Heart left ventricle (tissue), 16 donors: ENCODE data around the gene IL1R2. TPM values are rescaled to one million over a fixed set of nuclear protein-coding genes. Genes with fewer than 3 reads are reported as not detected.

Source experiments
- ATAC-seq, 4 donors: fragments of 200-7000 bp; cut with Tn5 transposase; one replicate each; pipeline ENCODE4 v1.9.1; 2020 to 2022; ENCODE audit warnings: moderate library complexity in 4 of 4, mild to moderate bottlenecking in 3 of 4, moderate number of reproducible peaks in 1 of 4
- DNase-seq, 5 donors: peaks; one replicate each; pipeline ENCODE4 v3.0.0-alpha.2; 2020
- H3K27ac ChIP-seq, 12 donors: fragments of 200-600 bp; sonication (generic) in 4 of 12; one replicate each; pipeline versions ENCODE4 v1.5.0 to v1.8.0; 2016 to 2022; ENCODE audit warnings: mild to moderate bottlenecking in 2 of 12
- H3K27me3 ChIP-seq, 9 donors: fragments of 200-600 bp; sonication (generic) in 2 of 9; one replicate each; pipeline versions ENCODE4 v1.5.1 to v1.8.0; 2016 to 2022; ENCODE audit warnings: mild to moderate bottlenecking in 3 of 9
- H3K36me3 ChIP-seq, 9 donors: fragments of 200-600 bp; sonication (generic) in 2 of 9; one replicate each; pipeline versions ENCODE4 v1.5.0 to v1.8.0; 2018 to 2022; ENCODE audit warnings: mild to moderate bottlenecking in 2 of 9
- H3K4me1 ChIP-seq, 12 donors: fragments of 200-600 bp; sonication (generic) in 4 of 12; one replicate each; pipeline versions ENCODE4 v1.5.0 to v1.8.0; 2016 to 2022; ENCODE audit warnings: mild to moderate bottlenecking in 3 of 12
- H3K4me3 ChIP-seq, 12 donors: fragments of 200-600 bp; sonication (generic) in 4 of 12; one replicate each; pipeline versions ENCODE4 v1.5.0 to v1.8.0; 2017 to 2022; ENCODE audit warnings: mild to moderate bottlenecking in 9 of 12, moderate library complexity in 4 of 12
- H3K9me3 ChIP-seq, 12 donors: fragments of 200-600 bp; sonication (generic) in 4 of 12; one replicate each; pipeline versions ENCODE4 v1.5.0 to v1.8.0; 2016 to 2022; ENCODE audit warnings: mild to moderate bottlenecking in 1 of 12
- POLR2A ChIP-seq, 2 donors: fragments of 450-650 bp; IDR thresholded peaks; one replicate each; pipeline ENCODE4 v1.6.1; 2017; ENCODE audit warnings: antibody characterized with exemption in 2 of 2, mild to moderate bottlenecking in 2 of 2, moderate library complexity in 2 of 2
- WGBS, 4 donors: extraction: QIAGEN DNeasy Blood & Tissue Kit in 2 of 4; methylation state at CpG; one replicate each; pipeline versions ENCODE4 v1.1.5 to v1.1.7; 2013 to 2018; 5-methylcytosine and 5-hydroxymethylcytosine counted together
- intact Hi-C, 10 donors: fragments of 100-400 bp; cut with DNase I; formaldehyde crosslinking; loops; one replicate each; pipeline versions ENCODE4 v1.11.1 to v1.14.2; 2022
- polyA plus RNA-seq, 2 donors: library from polyadenylated mRNA; stranded (reverse); fragments of 200-250 nt; gene quantifications; one replicate each; pipeline ENCODE4 v1.2.3, GENCODE V29; 2013
- total RNA-seq, 9 donors: library from RNA; depleted of rRNA in 2 of 9; stranded (reverse); fragments of >200 nt in 2 of 9; fragmentation: NEBNext Ultra II Directional in 3 of 9; extraction: Animal tissue kit (Norgen Biotek cat#: 25700) in 3 of 9; gene quantifications; one replicate each; pipeline versions ENCODE4 v1.1.0 to v1.2.4, GENCODE V29; 2016 to 2023
- TF ChIP-seq, protein P1 (sequence below), 12 donors: fragments of 200-600 bp; sonication (generic) in 4 of 12; IDR thresholded peaks; one replicate each; pipeline versions ENCODE4 v1.5.0 to v1.8.0; 2018 to 2022; ENCODE audit warnings: antibody characterized with exemption in 12 of 12, mild to moderate bottlenecking in 5 of 12
- donor health status: ischemic (EF 13 %, LVEDD 7.1; RV severe dilation, severe dysfunction).
- donor health status: healthy with polysubstance abuse.
- donor health status: DM: no; HTN: yes; CAD: no.
- donor health status: DM: no; HTN: no; CAD: no.
- donor health status: ischemic (EF 25% LVEDD 6.9; RV normal size, moderate dysfunction).
- donor health status: ischemic (EF 25% LVEDD 5.7; RV mildly dilated, moderate dysfunction).
- donor health status: healthy.
- donor health status: DM: yes; HTN: yes; CAD: no.
- donor health status: ischemic (EF 35%, LVEDD 5.7; RV mildly dilated, moderate dysfunction).
- donor health status: nonischemic (EF 11% LVEDD 7.7; RV severe dilation, severe dysfunction).
- donor health status: DM: yes; HTN: yes; CAD: no.
- donor health status: PGD.
- donor health status: ischemic (EF 29% LVEDD 5.4; RV normal size, mild dysfunction).
- donor health status: nonischemic (EF 23%, LVEDD 6.1; RV moderate dilation, normal function).

The IL1R2 gene
- total and polyA plus RNA-seq, 11 donors = 0.77 to 8.0 (median 2.1) TPM; not detected in 3

DNA sequence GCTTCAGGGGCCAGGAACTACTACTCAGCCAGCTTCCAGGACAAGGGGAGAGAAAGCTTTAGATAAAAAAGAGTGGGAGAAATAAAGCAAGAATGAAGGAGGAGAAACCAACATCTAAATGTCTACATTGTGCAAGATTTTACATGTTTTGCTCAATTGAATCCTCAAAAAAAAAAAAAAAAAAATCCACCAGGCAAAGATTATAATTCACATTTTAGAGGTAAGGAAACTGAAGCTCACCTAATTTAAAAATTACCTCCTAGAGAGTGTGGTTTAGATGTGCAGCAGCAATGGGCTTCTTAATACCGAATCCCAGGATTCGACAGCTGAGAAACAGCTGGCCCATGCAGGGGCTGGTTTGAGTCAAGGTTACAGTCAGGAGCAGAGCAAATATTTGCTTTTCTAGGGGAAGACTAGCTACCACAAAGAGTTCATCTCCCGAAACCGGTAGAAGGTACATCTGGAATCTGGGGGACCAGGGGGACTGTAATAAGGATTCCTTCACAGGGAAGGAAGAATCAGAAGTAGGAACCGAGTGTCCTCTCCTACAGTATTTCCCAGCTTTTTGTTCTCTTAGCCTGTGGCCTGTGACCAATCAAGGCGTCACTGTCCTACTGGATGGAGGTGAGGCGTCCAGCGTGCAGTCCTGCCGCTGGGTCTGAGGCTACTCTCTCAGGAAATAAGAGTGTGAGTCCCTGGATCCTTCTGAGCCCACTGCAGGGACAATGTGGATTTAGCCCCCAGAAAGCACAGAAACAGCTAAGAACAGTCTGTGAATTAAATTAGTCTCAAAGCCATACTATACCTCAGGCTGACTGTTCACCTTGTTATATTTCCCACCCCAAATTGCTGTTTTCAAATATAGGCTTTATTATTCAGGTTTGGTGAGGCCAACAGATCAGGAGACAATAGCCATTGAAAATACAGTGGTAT, 42.3 kb downstream of the IL1R2 start:
- Histone ChIP-seq H3K27me3 (no peaks in the 10 kb centered on the region), H3K27ac (peak overlapping the region in 11 of 12 donors; percentile 24 to 92 (median 65)), H3K36me3 (no peaks in the 10 kb centered on the region), H3K4me3 (no peak overlapping the region), H3K9me3 (no peaks in the 10 kb centered on the region), H3K4me1 (peaks cover 0 to 56% (median 18%) of the 10 kb centered on the region in 12 donors)
- 68 to 83% (median 77%) methylated on average over 9 of the region's 9 CpGs for WGBS, 4 donors
- TF ChIP-seq, protein P1, sequence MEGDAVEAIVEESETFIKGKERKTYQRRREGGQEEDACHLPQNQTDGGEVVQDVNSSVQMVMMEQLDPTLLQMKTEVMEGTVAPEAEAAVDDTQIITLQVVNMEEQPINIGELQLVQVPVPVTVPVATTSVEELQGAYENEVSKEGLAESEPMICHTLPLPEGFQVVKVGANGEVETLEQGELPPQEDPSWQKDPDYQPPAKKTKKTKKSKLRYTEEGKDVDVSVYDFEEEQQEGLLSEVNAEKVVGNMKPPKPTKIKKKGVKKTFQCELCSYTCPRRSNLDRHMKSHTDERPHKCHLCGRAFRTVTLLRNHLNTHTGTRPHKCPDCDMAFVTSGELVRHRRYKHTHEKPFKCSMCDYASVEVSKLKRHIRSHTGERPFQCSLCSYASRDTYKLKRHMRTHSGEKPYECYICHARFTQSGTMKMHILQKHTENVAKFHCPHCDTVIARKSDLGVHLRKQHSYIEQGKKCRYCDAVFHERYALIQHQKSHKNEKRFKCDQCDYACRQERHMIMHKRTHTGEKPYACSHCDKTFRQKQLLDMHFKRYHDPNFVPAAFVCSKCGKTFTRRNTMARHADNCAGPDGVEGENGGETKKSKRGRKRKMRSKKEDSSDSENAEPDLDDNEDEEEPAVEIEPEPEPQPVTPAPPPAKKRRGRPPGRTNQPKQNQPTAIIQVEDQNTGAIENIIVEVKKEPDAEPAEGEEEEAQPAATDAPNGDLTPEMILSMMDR (IDR thresholded peaks at IDR 0.05) = no peak
- TF ChIP-seq POLR2A (IDR thresholded peaks at IDR 0.05) = no peak
- intact Hi-C loops = no loop called here
- no peak for DNase-seq
- peak in 1 of 4 donors; percentile 51 for ATAC-seq

DNA sequence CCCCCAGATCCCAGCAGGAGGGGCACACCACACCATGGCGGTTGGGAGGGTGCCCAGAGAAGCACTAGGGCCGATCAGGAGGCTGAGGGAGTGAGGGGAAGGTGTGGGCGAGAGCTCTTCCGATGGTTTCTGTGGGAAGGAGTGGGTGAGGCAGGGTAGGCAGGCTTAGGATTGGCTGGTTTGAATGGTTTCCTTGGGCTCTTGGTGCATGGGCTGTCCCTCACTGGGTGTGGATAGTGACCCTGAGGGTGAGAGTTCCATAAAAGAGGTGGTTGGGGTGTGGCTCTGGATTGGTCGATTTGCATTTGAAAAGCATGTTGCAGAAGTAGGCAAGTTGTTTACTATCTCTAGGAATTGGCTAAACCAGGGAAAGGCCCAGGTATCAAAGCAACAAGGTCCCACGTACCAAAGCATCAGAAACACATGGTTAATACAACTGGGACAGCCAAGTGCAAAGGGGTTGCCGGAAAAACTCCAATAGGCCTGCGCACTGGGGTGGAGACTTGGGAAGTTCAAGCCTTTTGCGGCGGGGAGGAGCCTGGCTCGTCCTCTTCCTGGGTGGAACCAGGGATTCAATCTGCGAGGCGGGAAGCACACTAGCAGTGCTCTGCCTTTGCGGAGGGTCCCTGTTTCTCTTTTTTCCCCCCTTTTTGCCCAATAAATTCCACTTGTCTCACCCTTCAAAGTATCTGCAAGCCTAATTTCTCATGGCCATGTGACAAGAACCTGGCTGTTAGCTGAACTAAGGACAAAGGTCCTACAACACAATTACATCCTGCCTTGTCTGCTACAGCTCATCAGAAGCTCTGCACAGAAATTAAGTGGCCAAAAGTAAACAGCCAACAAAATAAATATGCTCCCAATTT, 43.2 kb downstream of the IL1R2 start:
- DNase-seq (no peak), ATAC-seq (no peak)
- no peak overlapping the region for H3K4me3 ChIP-seq
- H3K27ac ChIP-seq = peak overlapping the region in 9 of 12 donors; percentile 15 to 92 (median 67)
- H3K36me3 ChIP-seq = no peaks in the 10 kb centered on the region
- intact Hi-C loops = loop anchor here in 1 of 10 donors (5.0 kb wide), 1 partner anchor 112 kb away; no protein-coding TSS in a partner anchor
- TF ChIP-seq, protein P1 (IDR thresholded peaks at IDR 0.05) = no peak
- TF ChIP-seq POLR2A (IDR thresholded peaks at IDR 0.05) = no peak
- H3K9me3 ChIP-seq = no peaks in the 10 kb centered on the region
- H3K27me3 ChIP-seq = no peaks in the 10 kb centered on the region
- 75 to 78% (median 76%) methylated on average over 14 of the region's 14 CpGs for WGBS, 4 donors
- peaks cover 0 to 57% (median 18%) of the 10 kb centered on the region in 12 donors for H3K4me1 ChIP-seq

DNA sequence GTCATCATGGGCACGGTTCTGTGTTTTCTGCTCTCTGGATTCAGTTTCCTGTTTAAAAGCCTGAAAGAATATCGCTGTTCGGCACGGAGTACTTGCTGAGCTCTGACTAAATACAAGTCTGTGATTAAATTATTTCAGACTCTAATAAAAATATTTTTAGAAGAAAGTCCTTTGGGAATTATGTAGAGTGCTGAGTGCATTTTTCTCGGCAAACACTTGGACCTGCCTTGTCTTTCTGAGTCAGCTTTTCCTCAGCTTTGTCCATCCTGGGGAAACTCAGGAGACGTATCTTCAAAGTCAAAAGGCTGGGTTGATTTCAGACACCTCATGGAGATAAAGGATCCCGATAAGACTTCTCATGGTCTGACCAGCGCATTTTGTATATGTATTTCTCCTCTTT, 45.9 kb downstream of the IL1R2 start:
- no peaks in the 10 kb centered on the region for H3K27me3 ChIP-seq
- intact Hi-C loops = loop anchor here in 1 of 10 donors (5.0 kb wide), 1 partner anchor 110 kb away; no protein-coding TSS in a partner anchor
- WGBS, 4 donors = 29 to 47% (median 32%) methylated on average over 8 of the region's 8 CpGs
- DNase-seq (peak in 1 of 5 donors; percentile 48), ATAC-seq (peak; percentile 46 to 65 (median 58))
- H3K9me3 ChIP-seq = no peaks in the 10 kb centered on the region
- no peaks in the 10 kb centered on the region for H3K36me3 ChIP-seq
- peaks cover 0 to 68% (median 16%) of the 10 kb centered on the region in 12 donors for H3K4me1 ChIP-seq
- peak overlapping the region; percentile 29 to 88 (median 70) for H3K27ac ChIP-seq
- H3K4me3 ChIP-seq = no peak overlapping the region
- TF ChIP-seq POLR2A (IDR thresholded peaks at IDR 0.05) = no peak
- TF ChIP-seq, protein P1 (IDR thresholded peaks at IDR 0.05) = no peak
